ENCODE data around the gene MAP4K2.

MAP4K2 gene

GRCh38 chr11:64764753-64765152, 38.3 kb downstream of the MAP4K2 start:
- peak overlapping the region; percentile 72 for H3K27ac ChIP-seq (ENCODE audit: low read depth, low read length, severe bottlenecking)
- no peak overlapping the region for H3K4me3 ChIP-seq (ENCODE audit: extremely low read depth, insufficient read depth, low read length, poor library complexity, severe bottlenecking)
- 95% methylated on average over 4 to 7 of the region's 8 CpGs for WGBS, 2 experiments (ENCODE audit: insufficient coverage in 2 of 2)
- no peaks in the 10 kb centered on the region for H3K9me3 ChIP-seq (ENCODE audit: control insufficient read depth, low read length)
- H3K4me1 ChIP-seq (ENCODE audit: control insufficient read depth, insufficient read depth, low read length, poor library complexity, severe bottlenecking) = peaks cover 49% of the 10 kb centered on the region
- H3K36me3 ChIP-seq (ENCODE audit: control insufficient read depth, insufficient read depth, low read length) = peaks cover 76% of the 10 kb centered on the region

DNA sequence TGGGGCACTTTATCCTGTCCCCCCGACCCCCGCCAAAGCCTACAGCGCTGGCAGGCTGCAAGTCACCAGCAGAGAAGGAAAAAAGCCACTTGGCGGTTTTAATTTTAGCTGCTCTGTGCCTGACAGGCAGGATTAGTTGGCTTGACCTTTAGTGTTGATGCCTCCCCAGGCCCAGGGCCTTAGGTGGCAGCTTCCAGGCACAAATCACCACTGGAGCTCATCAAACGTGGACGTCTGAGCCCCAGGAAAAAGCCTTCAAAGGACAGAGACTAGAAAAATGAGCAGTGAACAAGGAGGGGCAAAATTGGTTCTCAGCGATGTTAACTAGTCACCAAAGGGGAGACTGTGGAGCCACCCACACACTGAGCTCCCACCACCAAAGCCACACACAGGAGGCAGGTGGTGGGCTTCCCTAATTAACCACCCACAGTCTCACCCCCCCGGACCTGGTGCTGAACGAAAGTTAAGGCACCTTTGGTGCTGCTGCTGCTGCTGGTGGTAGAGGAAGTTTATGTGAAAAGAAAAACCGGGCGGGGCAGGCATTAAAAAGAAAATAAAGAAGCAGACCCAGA, 38.9 kb downstream of the MAP4K2 start:
- peaks cover 70% of the 10 kb centered on the region for H3K36me3 ChIP-seq (ENCODE audit: control insufficient read depth, insufficient read depth, low read length)
- H3K27ac ChIP-seq (ENCODE audit: low read depth, low read length, severe bottlenecking) = peak overlapping the region; percentile 72
- no peaks in the 10 kb centered on the region for H3K9me3 ChIP-seq (ENCODE audit: control insufficient read depth, low read length)
- 91% methylated on average over 5 to 6 of the region's 11 CpGs for WGBS, 2 experiments (ENCODE audit: insufficient coverage in 2 of 2)
- H3K4me1 ChIP-seq (ENCODE audit: control insufficient read depth, insufficient read depth, low read length, poor library complexity, severe bottlenecking) = peaks cover 56% of the 10 kb centered on the region
- no peak overlapping the region for H3K4me3 ChIP-seq (ENCODE audit: extremely low read depth, insufficient read depth, low read length, poor library complexity, severe bottlenecking)

DNA sequence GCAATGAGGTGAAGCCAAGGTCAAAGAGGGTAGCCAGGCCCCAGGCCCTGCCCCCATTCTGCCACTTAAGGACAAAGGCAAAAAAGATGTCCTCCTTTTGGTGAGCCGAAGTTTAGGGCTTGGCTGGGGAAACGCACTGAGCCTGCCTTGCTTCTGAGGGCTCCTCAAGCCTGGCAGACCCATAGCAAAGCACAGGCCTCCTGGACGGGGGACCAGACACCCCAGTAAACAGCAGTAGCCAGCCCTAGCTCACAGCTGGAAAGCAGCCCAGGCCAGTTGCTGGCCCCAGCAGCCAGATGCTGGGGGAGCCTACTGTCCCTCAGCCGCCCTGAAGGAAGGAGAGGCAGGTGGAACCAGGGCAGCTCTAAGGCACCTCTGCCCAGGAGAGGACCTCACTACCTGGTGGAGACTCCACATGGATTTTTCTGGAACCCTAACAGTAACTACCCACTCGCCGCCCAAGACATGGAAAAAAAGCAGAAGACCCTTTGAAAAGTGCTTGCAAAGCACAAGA, 39.4 kb downstream of the MAP4K2 start:
- H3K4me1 ChIP-seq (ENCODE audit: control insufficient read depth, insufficient read depth, low read length, poor library complexity, severe bottlenecking) = peaks cover 58% of the 10 kb centered on the region
- H3K4me3 ChIP-seq (ENCODE audit: extremely low read depth, insufficient read depth, low read length, poor library complexity, severe bottlenecking) = no peak overlapping the region
- H3K9me3 ChIP-seq (ENCODE audit: control insufficient read depth, low read length) = no peaks in the 10 kb centered on the region
- peak overlapping the region; percentile 72 for H3K27ac ChIP-seq (ENCODE audit: low read depth, low read length, severe bottlenecking)
- WGBS, 2 experiments (ENCODE audit: insufficient coverage in 2 of 2) = 80 to 82% methylated on average over 5 to 6 of the region's 6 CpGs
- peaks cover 65% of the 10 kb centered on the region for H3K36me3 ChIP-seq (ENCODE audit: control insufficient read depth, insufficient read depth, low read length)

DNA sequence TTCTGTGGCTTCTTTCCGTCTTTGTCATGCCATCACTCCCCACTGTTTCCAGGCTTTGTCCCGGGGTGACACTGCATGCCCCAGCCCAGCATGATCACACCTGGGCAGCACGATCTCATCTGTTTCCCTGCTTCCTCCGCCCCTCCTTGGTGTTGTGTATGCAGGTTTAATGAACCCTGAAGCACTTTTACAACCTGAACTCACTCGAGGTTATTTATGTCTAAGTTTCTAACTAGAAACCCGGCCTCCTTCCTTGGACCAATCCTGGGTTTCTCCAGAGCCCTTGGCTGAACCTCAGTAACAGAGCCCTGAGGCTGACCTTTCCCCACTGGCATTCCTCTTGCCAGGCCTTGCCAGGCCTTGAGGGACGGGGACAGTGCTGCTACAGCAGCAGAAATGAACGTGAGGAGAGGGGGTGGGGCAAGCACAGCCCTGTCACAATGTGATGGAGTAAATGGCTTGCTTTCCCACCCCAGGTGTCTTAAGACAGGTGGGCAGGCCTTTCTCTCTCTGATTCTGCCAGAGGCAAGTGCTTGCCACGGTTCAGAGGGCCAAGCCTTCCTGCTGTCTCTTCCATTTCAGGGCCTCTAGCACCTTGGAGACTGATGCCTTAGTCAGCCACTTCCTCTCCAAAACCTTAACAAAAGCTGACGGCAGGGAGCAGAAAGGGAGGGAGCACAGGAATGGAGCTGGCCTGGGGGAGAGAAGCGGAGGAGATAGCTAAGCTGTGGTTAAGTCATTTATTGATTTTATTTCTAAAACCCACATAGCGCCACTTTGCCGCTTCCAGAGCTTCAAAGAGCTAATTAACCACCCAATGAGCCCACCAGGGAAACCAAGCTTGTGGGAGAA, 40.1 kb downstream of the MAP4K2 start:
- Histone ChIP-seq H3K27ac (ENCODE audit: low read depth, low read length, severe bottlenecking) (peak overlapping the region; percentile 72), H3K36me3 (ENCODE audit: control insufficient read depth, insufficient read depth, low read length) (peaks cover 58% of the 10 kb centered on the region), H3K4me3 (ENCODE audit: extremely low read depth, insufficient read depth, low read length, poor library complexity, severe bottlenecking) (no peak overlapping the region), H3K9me3 (ENCODE audit: control insufficient read depth, low read length) (no peaks in the 10 kb centered on the region), H3K4me1 (ENCODE audit: control insufficient read depth, insufficient read depth, low read length, poor library complexity, severe bottlenecking) (peaks cover 58% of the 10 kb centered on the region)
- 60 to 64% methylated on average over 5 to 7 of the region's 13 CpGs for WGBS, 2 experiments (ENCODE audit: insufficient coverage in 2 of 2)

DNA sequence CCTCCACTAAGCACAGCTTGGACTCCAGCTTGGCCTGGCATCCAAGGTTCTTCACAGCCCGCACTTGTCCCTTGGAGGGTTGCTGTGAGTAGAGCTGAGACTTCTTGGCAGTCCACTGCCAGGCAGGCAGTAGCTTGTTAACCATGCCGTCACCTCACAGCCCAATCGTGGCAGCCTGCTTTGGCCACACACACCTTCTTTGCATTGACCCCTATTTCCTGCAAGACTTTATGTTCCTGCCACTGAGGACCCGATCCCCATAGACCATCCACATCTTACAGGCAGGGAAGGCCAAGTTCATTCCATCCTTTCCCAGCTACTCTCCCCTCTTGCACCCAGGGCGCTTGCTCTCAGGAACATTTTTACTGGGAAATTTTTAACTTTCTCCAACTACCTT, 40.7 kb downstream of the MAP4K2 start:
- WGBS, 2 experiments (ENCODE audit: insufficient coverage in 2 of 2) = 87 to 90% methylated on average over 5 of the region's 5 CpGs
- Histone ChIP-seq H3K9me3 (ENCODE audit: control insufficient read depth, low read length) (no peaks in the 10 kb centered on the region), H3K27ac (ENCODE audit: low read depth, low read length, severe bottlenecking) (peak overlapping the region; percentile 29), H3K4me1 (ENCODE audit: control insufficient read depth, insufficient read depth, low read length, poor library complexity, severe bottlenecking) (peaks cover 54% of the 10 kb centered on the region), H3K4me3 (ENCODE audit: extremely low read depth, insufficient read depth, low read length, poor library complexity, severe bottlenecking) (no peak overlapping the region), H3K36me3 (ENCODE audit: control insufficient read depth, insufficient read depth, low read length) (peaks cover 51% of the 10 kb centered on the region)

DNA sequence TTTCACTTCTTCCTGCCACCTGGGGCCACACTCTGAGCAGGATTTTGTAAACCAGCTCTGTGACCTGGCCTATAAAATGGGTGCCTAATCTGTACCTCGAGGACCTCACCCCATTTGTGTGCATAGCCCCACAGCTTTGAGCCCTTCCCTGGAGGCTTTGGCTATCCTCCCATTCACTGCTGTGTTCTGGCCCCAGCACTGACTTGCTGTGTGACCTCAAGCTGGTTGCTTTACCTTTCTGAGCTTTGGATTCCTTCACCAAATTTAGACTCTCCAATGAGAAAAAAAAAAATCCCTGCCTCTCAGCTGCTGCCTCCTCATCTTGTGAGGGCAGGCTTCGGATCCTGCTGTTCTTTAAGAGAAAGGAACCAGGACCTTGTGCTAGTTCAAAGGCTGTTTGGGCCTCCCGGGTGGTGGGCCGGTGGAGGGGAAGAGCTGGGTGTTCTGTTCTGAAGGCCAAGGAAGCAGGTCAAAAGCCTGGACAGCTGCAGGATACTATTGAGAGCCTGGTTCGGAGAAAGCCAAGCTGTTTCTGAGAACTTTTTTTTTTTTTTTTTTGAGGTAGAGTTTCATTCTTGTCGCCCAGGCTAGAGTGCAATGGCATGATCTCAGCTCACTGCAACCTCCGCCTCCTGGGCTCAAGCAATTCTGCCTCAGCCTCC, 42.1 kb downstream of the MAP4K2 start:
- Histone ChIP-seq H3K9me3 (ENCODE audit: control insufficient read depth, low read length) (no peaks in the 10 kb centered on the region), H3K27ac (ENCODE audit: low read depth, low read length, severe bottlenecking) (no peak overlapping the region), H3K4me1 (ENCODE audit: control insufficient read depth, insufficient read depth, low read length, poor library complexity, severe bottlenecking) (peaks cover 48% of the 10 kb centered on the region), H3K36me3 (ENCODE audit: control insufficient read depth, insufficient read depth, low read length) (peaks cover 41% of the 10 kb centered on the region), H3K4me3 (ENCODE audit: extremely low read depth, insufficient read depth, low read length, poor library complexity, severe bottlenecking) (no peak overlapping the region)
- whole genome bisulfite sequencing, 2 experiments (ENCODE audit: insufficient coverage in 2 of 2) = 82 to 86% methylated on average over 4 to 7 of the region's 7 CpGs

- H3K4me1 ChIP-seq (ENCODE audit: control insufficient read depth, insufficient read depth, low read length, poor library complexity, severe bottlenecking) = peaks cover 42% of the 10 kb centered on the region
- H3K36me3 ChIP-seq (ENCODE audit: control insufficient read depth, insufficient read depth, low read length) = peaks cover 32% of the 10 kb centered on the region
- no peak within 1 kb of the TSS for H3K4me3 ChIP-seq (ENCODE audit: extremely low read depth, insufficient read depth, low read length, poor library complexity, severe bottlenecking)
- no peaks in the 10 kb centered on the region for H3K9me3 ChIP-seq (ENCODE audit: control insufficient read depth, low read length)
- 38 to 47% methylated on average over 12 to 17 of the region's 24 CpGs for WGBS, 2 experiments (ENCODE audit: insufficient coverage in 2 of 2)
- peak within 1 kb of the TSS; percentile 57 for H3K27ac ChIP-seq (ENCODE audit: low read depth, low read length, severe bottlenecking)
These were observed 43.0 kb downstream of the MAP4K2 start, which contains the start of gene PYGM for GRCh38 chr11:64759722-64760719. Gene PYGM (minus strand): TSS chr11:64759974. CDS start chr11:64759898, 76 bp downstream.

- no peak overlapping the region for H3K4me3 ChIP-seq (ENCODE audit: extremely low read depth, insufficient read depth, low read length, poor library complexity, severe bottlenecking)
- 80 to 86% methylated on average over 12 to 21 of the region's 21 CpGs for WGBS, 2 experiments (ENCODE audit: insufficient coverage in 2 of 2)
- peaks cover 24% of the 10 kb centered on the region for H3K36me3 ChIP-seq (ENCODE audit: control insufficient read depth, insufficient read depth, low read length)
- peaks cover 34% of the 10 kb centered on the region for H3K4me1 ChIP-seq (ENCODE audit: control insufficient read depth, insufficient read depth, low read length, poor library complexity, severe bottlenecking)
- H3K9me3 ChIP-seq (ENCODE audit: control insufficient read depth, low read length) = no peaks in the 10 kb centered on the region
- H3K27ac ChIP-seq (ENCODE audit: low read depth, low read length, severe bottlenecking) = peak overlapping the region; percentile 57
These were observed 43.8 kb downstream of the MAP4K2 start for GRCh38 chr11:64759131-64759721.

GRCh38 chr11:64758330-64759079, 44.5 kb downstream of the MAP4K2 start:
- Histone ChIP-seq H3K27ac (ENCODE audit: low read depth, low read length, severe bottlenecking) (no peak overlapping the region), H3K4me3 (ENCODE audit: extremely low read depth, insufficient read depth, low read length, poor library complexity, severe bottlenecking) (no peak overlapping the region), H3K9me3 (ENCODE audit: control insufficient read depth, low read length) (no peaks in the 10 kb centered on the region), H3K36me3 (ENCODE audit: control insufficient read depth, insufficient read depth, low read length) (peaks cover 17% of the 10 kb centered on the region), H3K4me1 (ENCODE audit: control insufficient read depth, insufficient read depth, low read length, poor library complexity, severe bottlenecking) (peaks cover 27% of the 10 kb centered on the region)
- WGBS, 2 experiments (ENCODE audit: insufficient coverage in 2 of 2) = 95 to 98% methylated on average over 7 to 14 of the region's 15 CpGs

All from mesodermal cell (in vitro differentiated cells).